ENCODE measurements around the gene SFTA2. TPM values are rescaled to one million over a fixed set of nuclear protein-coding genes. Genes with fewer than 3 reads are reported as not detected.

SFTA2 gene
- total and polyA plus RNA-seq, 2 of the 8 experiments (the other 6 are each of a cell fraction or from before 2014, with no cell fraction given), result not detected

- TF ChIP-seq E2F6 (IDR thresholded peaks at IDR 0.05), result no peak
- TF ChIP-seq USF2 (IDR thresholded peaks at IDR 0.05; ENCODE audit: low read length), result no peak
- TF ChIP-seq KDM5A (IDR thresholded peaks at IDR 0.05; ENCODE audit: low read length), result no peak
- TF ChIP-seq CHD2 (IDR thresholded peaks at IDR 0.05; ENCODE audit: low read length), result no peak
- TF ChIP-seq POLR2A (IDR thresholded peaks at IDR 0.05; ENCODE audit: control extremely low read depth in 1 of 2, low read depth in 2 of 2, low read length in 2 of 2), result no peak
- no peak for TF ChIP-seq POU5F1 (IDR thresholded peaks at IDR 0.05; ENCODE audit: low read depth, low read length)
- no peak for TF ChIP-seq SP1 (IDR thresholded peaks at IDR 0.05; ENCODE audit: low read depth, low read length)
- TF ChIP-seq GABPA (IDR thresholded peaks at IDR 0.05; ENCODE audit: borderline replicate concordance, insufficient read depth, low read length), result no peak
Observed at GRCh38 chr6:30965140-30965601, 33.2 kb upstream of the SFTA2 start (continued).
